ENCODE data around the gene SCGB3A2.

SCGB3A2 gene

DNA sequence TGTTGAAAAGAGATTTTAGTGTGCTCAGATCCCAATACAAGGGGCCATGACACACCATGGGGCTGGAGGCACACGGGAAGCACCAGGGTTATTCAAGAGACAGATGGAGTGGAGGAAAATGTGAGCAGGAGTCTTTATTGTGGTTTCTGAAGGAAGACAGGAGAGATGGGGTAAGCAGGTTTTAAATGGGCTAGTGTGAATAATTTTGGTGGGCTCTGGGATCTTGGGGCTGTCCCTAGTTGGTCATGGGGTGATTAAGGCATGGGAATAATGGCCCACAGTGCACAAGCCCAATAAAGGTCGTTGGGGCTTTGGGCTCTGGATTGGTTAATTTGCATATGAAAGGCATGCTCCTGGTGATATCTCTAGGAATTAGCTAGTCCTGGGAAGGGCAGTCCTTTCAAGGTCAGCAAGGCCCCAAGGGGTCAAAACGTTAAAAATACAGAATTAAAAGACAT, 3.6 kb upstream of the SCGB3A2 start:
- no peak for DNase-seq (ENCODE audit: low read depth, low spot score)
- no peak overlapping the region for H3K4me3 ChIP-seq
- no peak overlapping the region for H3K9ac ChIP-seq (ENCODE audit: insufficient read length)

DNA sequence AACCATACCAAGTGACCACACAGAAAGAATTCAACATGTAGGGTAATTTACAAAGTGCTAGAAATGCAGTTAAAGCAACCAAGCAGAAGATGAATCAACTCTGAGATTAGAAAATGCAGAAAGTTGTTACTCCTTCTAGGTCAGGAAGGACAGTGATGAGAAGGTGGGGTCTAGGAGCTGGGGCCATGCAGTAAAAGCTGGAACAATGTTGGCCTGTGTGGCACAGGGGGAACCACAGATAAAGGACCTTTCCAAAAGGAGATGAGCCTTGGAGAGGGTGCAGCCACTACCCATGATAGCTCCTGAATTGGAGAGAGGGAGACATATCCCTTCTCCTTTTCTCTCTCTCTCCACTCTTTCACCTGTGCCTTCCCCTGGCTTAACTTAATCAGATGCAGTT, 2.4 kb upstream of the SCGB3A2 start:
- no peak overlapping the region for H3K27ac ChIP-seq
- no peak for DNase-seq (ENCODE audit: low read depth, low spot score)

More for the DNA sequence above, 3.6 kb upstream of the SCGB3A2 start:
- H3K36me3 ChIP-seq (ENCODE audit: insufficient read depth, low read length), result no peaks in the 10 kb centered on the region
- no peak for TF ChIP-seq FOXP2 (optimal IDR thresholded peaks at IDR 0.05; ENCODE audit: control extremely low read depth, extremely low read length, insufficient read depth)
- TF ChIP-seq EZH2 (IDR thresholded peaks at IDR 0.05), result no peak
- no peak for TF ChIP-seq POLR2AphosphoS5 (IDR thresholded peaks at IDR 0.05; ENCODE audit: borderline replicate concordance, low read depth, low read length)
- H3K9me3 ChIP-seq (ENCODE audit: low read depth, low read length), result no peaks in the 10 kb centered on the region
- H3K27ac ChIP-seq, result no peak overlapping the region

DNA sequence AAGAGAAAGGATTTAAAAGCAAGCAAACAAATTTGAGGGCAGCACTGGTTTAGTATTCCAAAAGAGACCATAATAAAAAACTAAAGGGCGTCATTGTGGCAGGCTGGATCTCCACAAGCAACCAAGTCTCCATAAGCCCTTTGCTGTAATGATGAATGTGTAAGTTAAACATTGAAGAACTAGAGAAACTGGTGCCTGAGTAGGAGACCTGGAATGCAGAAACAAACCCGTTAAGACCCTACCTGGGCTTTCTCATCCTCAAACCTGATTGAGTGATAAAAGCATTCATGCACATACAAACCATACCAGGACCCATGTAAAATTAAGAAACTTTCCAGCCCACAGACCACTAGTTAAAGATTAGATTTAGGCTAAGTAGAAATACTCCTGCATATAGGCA, 1.9 kb upstream of the SCGB3A2 start:
- TF ChIP-seq POLR2AphosphoS5 (IDR thresholded peaks at IDR 0.05; ENCODE audit: borderline replicate concordance, low read depth, low read length) (no peak), EZH2 (IDR thresholded peaks at IDR 0.05) (no peak), FOXP2 (optimal IDR thresholded peaks at IDR 0.05; ENCODE audit: control extremely low read depth, extremely low read length, insufficient read depth) (no peak)
- H3K27ac ChIP-seq, result no peak overlapping the region
- no peak overlapping the region for H3K4me3 ChIP-seq
- no peaks in the 10 kb centered on the region for H3K36me3 ChIP-seq (ENCODE audit: insufficient read depth, low read length)
- no peak overlapping the region for H3K9ac ChIP-seq (ENCODE audit: insufficient read length)
- DNase-seq (ENCODE audit: low read depth, low spot score), result no peak
- H3K9me3 ChIP-seq (ENCODE audit: low read depth, low read length), result no peaks in the 10 kb centered on the region

More for the DNA sequence above, 2.4 kb upstream of the SCGB3A2 start:
- Histone ChIP-seq H3K9ac (ENCODE audit: insufficient read length) (no peak overlapping the region), H3K9me3 (ENCODE audit: low read depth, low read length) (no peaks in the 10 kb centered on the region), H3K36me3 (ENCODE audit: insufficient read depth, low read length) (no peaks in the 10 kb centered on the region), H3K4me3 (no peak overlapping the region)
- no peak for TF ChIP-seq FOXP2 (optimal IDR thresholded peaks at IDR 0.05; ENCODE audit: control extremely low read depth, extremely low read length, insufficient read depth)
- no peak for TF ChIP-seq POLR2AphosphoS5 (IDR thresholded peaks at IDR 0.05; ENCODE audit: borderline replicate concordance, low read depth, low read length)
- no peak for TF ChIP-seq EZH2 (IDR thresholded peaks at IDR 0.05)

DNA sequence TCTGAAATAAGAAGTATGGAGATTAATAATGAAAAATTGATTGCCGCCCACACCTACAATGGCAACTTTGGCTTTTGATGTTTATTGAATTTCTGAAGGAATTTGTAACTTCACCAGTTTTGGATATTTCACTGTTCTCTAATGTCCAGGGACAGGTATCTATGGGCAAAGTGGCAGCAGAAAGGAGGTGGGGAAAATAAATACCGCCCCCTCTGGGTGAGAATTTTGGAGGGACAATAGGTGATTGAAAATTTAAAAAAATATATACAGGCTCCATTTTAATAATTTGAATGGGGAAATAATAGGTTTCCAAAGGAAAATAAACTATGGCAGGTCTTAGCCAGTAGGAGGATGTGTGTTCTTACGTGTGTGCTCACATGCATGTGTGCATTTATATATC, 1.3 kb downstream of the SCGB3A2 start:
- H3K4me3 ChIP-seq, result no peak overlapping the region
- H3K9ac ChIP-seq (ENCODE audit: insufficient read length), result no peak overlapping the region
- H3K36me3 ChIP-seq (ENCODE audit: insufficient read depth, low read length), result no peaks in the 10 kb centered on the region
- no peaks in the 10 kb centered on the region for H3K9me3 ChIP-seq (ENCODE audit: low read depth, low read length)
- H3K27ac ChIP-seq, result no peak overlapping the region
- DNase-seq (ENCODE audit: low read depth, low spot score), result no peak
- TF ChIP-seq EZH2 (IDR thresholded peaks at IDR 0.05) (no peak), POLR2AphosphoS5 (IDR thresholded peaks at IDR 0.05; ENCODE audit: borderline replicate concordance, low read depth, low read length) (no peak), FOXP2 (optimal IDR thresholded peaks at IDR 0.05; ENCODE audit: control extremely low read depth, extremely low read length, insufficient read depth) (no peak)

DNA sequence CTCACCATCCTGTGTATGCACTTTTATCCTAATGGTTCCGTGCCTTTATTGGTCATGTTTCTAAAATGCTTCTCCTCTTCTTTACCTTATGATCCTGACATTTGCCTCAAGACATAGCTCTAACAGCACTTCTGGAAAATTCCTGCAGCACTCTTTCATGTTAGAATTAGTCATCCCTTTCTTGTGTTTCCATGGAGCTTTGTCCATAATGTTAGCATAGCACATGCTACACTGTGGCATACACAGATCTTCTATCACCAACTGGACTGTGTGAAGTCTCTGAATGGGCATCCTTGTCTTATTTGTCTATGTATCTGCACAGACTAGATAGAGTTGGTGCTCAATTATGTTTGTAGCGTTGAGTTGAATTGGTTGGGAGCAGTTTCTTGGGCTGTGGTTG, 2.0 kb downstream of the SCGB3A2 start:
- Histone ChIP-seq H3K4me3 (no peak overlapping the region), H3K9me3 (ENCODE audit: low read depth, low read length) (no peaks in the 10 kb centered on the region), H3K27ac (no peak overlapping the region), H3K9ac (ENCODE audit: insufficient read length) (no peak overlapping the region), H3K36me3 (ENCODE audit: insufficient read depth, low read length) (no peaks in the 10 kb centered on the region)
- no peak for DNase-seq (ENCODE audit: low read depth, low spot score)
- TF ChIP-seq POLR2AphosphoS5 (IDR thresholded peaks at IDR 0.05; ENCODE audit: borderline replicate concordance, low read depth, low read length) (no peak), EZH2 (IDR thresholded peaks at IDR 0.05) (no peak), FOXP2 (optimal IDR thresholded peaks at IDR 0.05; ENCODE audit: control extremely low read depth, extremely low read length, insufficient read depth) (no peak)

DNA sequence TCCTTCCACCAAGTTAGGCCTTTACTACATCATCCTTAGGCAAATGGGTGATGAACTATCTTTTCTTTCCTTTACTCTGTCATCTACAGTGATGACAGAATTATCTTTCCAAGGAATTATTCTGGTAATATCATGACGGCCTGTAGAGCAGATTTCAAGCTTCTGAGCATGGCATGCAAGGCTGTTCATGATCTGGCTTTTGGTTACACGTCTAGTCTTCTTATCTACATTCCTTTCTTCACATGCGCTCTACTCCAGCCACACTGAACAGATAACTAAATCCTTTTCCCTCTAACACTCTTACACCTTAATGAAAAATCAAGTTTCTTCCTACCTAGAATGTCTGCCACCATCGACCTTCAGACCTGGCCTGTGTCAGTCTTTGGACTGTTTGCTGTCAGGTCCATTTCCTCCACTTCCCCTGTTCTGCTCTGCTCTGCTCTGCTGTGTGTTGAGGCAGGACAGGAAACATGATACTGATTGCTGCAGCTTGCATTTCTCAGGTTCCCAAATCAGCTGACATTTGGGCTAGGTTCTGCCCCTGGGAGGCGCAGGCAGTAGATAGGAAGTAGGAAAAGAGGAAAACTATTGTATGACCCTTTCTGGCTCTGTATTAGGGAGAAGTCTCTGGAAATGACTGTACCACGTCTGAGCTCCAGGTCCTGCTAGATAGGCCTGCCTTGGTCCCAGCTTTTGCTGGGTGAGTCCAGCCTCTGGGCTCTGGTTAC, 4.2 kb downstream of the SCGB3A2 start:
- Histone ChIP-seq H3K9me3 (ENCODE audit: low read depth, low read length) (no peaks in the 10 kb centered on the region), H3K27ac (no peak overlapping the region), H3K4me3 (no peak overlapping the region), H3K36me3 (ENCODE audit: insufficient read depth, low read length) (no peaks in the 10 kb centered on the region), H3K9ac (ENCODE audit: insufficient read length) (no peak overlapping the region)
- TF ChIP-seq FOXP2 (optimal IDR thresholded peaks at IDR 0.05; ENCODE audit: control extremely low read depth, extremely low read length, insufficient read depth), result no peak
- TF ChIP-seq EZH2 (IDR thresholded peaks at IDR 0.05), result no peak
- no peak for TF ChIP-seq POLR2AphosphoS5 (IDR thresholded peaks at IDR 0.05; ENCODE audit: borderline replicate concordance, low read depth, low read length)
- DNase-seq (ENCODE audit: low read depth, low spot score), result no peak

DNA sequence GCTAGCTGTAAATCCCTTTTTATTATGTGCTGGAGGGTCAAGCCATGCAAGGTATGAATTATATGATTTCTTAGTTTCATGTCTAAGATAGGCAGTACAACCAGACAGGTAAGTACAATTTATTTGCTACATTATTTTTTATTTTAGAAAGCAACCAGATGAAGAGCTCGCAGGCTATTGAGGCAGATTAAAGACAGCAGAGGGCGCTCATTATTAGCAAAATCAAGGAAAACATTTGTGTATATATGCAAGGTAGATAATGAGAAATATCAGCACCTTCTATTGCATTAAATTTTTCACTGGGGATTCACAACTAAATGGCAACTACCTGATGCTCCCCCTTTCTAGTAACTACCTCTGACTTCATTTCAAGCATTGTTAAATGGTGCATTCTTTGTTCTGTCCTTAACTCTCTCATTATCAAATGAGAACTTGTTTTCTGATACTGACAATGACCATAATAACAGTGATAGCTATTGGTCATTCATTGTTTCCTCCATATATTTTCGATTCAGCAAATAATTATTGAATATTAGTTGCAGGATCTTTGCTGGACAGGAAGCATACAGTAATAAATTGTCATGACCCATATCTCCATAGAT, 8.6 kb downstream of the SCGB3A2 start:
- H3K27ac ChIP-seq, result no peak overlapping the region
- no peak for DNase-seq (ENCODE audit: low read depth, low spot score)
- H3K9me3 ChIP-seq (ENCODE audit: low read depth, low read length), result no peaks in the 10 kb centered on the region
- H3K9ac ChIP-seq (ENCODE audit: insufficient read length), result no peak overlapping the region
- H3K36me3 ChIP-seq (ENCODE audit: insufficient read depth, low read length), result no peaks in the 10 kb centered on the region
- H3K4me3 ChIP-seq, result no peak overlapping the region
- TF ChIP-seq FOXP2 (optimal IDR thresholded peaks at IDR 0.05; ENCODE audit: control extremely low read depth, extremely low read length, insufficient read depth), result no peak
- TF ChIP-seq POLR2AphosphoS5 (IDR thresholded peaks at IDR 0.05; ENCODE audit: borderline replicate concordance, low read depth, low read length), result no peak
- TF ChIP-seq EZH2 (IDR thresholded peaks at IDR 0.05), result no peak

DNA sequence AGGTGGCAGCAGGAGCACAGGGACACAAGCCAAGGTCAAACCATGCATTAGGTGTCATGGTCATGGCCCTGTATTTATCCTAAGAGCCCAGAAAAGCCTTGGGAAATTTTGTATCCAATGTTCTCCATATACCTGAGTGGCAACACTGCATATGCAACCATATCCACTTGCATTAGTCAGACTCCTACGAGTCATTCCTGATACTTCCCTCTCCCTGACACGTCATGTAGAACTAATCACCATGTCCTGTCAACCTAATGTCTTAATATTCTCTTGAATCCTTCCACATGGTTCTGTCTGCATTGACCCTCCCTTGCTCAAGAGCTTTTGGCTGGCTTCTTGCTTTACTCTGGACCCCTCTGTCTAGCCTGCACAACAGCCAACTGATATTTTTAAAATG, 9.4 kb downstream of the SCGB3A2 start:
- H3K4me3 ChIP-seq, result no peak overlapping the region
- no peak overlapping the region for H3K9ac ChIP-seq (ENCODE audit: insufficient read length)
- H3K9me3 ChIP-seq (ENCODE audit: low read depth, low read length), result no peaks in the 10 kb centered on the region
- H3K27ac ChIP-seq, result no peak overlapping the region
- TF ChIP-seq FOXP2 (optimal IDR thresholded peaks at IDR 0.05; ENCODE audit: control extremely low read depth, extremely low read length, insufficient read depth) (no peak), EZH2 (IDR thresholded peaks at IDR 0.05) (no peak), POLR2AphosphoS5 (IDR thresholded peaks at IDR 0.05; ENCODE audit: borderline replicate concordance, low read depth, low read length) (no peak)
- H3K36me3 ChIP-seq (ENCODE audit: insufficient read depth, low read length), result no peaks in the 10 kb centered on the region
- no peak for DNase-seq (ENCODE audit: low read depth, low spot score)

Measured in SK-N-MC (cell line).